OCI-LY3 (cell line): ENCODE measurements around the gene ZNRF2.

Experiments used
- H2AFZ ChIP-seq: fragments of 200-600, 300-600 bp; shearing (Covaris generic); 2 replicates; pipeline ENCODE4 v1.6.0; 2014; ENCODE audit warnings: antibody characterized with exemption, low read depth, low read length
- H3K27ac ChIP-seq: fragments of 200-600, 300-600 bp; sonication (generic); 2 replicates; pipeline ENCODE4 v1.5.1; 2014; ENCODE audit warnings: mild to moderate bottlenecking, low read length, moderate library complexity, mixed read lengths
- H3K27me3 ChIP-seq: fragments of 200-600, 300-600 bp; sonication (generic); 2 replicates; pipeline ENCODE4 v1.6.1; 2014; ENCODE audit warnings: low read depth, low read length, mixed read lengths
- H3K36me3 ChIP-seq: fragments of 200-600, 300-600 bp; sonication (generic); replicated peaks from 2 replicates; pipeline ENCODE3; 2014; ENCODE audit warnings: low read depth, low read length, mixed read lengths
- H3K4me1 ChIP-seq: fragments of 300-600, 200-600 bp; sonication (generic); 2 replicates; pipeline ENCODE4 v1.6.1; 2014; ENCODE audit warnings: low read length, mixed read lengths
- H3K4me2 ChIP-seq: fragments of 200-600, 300-600 bp; sonication (generic); 2 replicates; pipeline ENCODE4 v1.6.1; 2014; ENCODE audit warnings: low read length, mixed read lengths
- H3K4me3 ChIP-seq: fragments of 300-600, 200-600 bp; sonication (generic); 2 replicates; pipeline ENCODE4 v1.5.1; 2014; ENCODE audit warnings: antibody characterized with exemption, mild to moderate bottlenecking, low read length, moderate library complexity
- H3K79me2 ChIP-seq: fragments of 300-600, 200-600 bp; shearing (Covaris generic); 2 replicates; pipeline ENCODE4 v1.6.1; 2014; ENCODE audit warnings: mild to moderate bottlenecking, low read length, mixed read lengths
- H3K9ac ChIP-seq: fragments of 300-600, 200-600 bp; shearing (Covaris generic); 2 replicates; pipeline ENCODE4 v1.6.0; 2014; ENCODE audit warnings: mild to moderate bottlenecking, low read length, moderate library complexity
- H3K9me3 ChIP-seq: fragments of 200-600, 300-600 bp; shearing (Covaris generic); 2 replicates; pipeline ENCODE4 v1.6.1; 2014; ENCODE audit warnings: low read length, mixed read lengths; ENCODE audit not compliant: insufficient read depth
- H4K20me1 ChIP-seq: fragments of 200-600, 300-600 bp; sonication (generic); 2 replicates; pipeline ENCODE4 v1.6.1; 2016; ENCODE audit warnings: low read length, mixed read lengths; ENCODE audit not compliant: insufficient read depth
- EZH2phosphoT487 ChIP-seq: fragments of 200-600 bp; shearing (Covaris generic); IDR thresholded peaks from 2 replicates; pipeline ENCODE4 v1.6.1; 2018; ENCODE audit warnings: antibody characterized with exemption, mixed run types, low read depth
- TF ChIP-seq, protein P1 (sequence below): fragments of 200-600, 300-600 bp; sonication (generic); IDR thresholded peaks from 2 replicates; pipeline ENCODE4 v1.5.1; 2014; ENCODE audit warnings: antibody characterized with exemption, low read length, low read depth

The ZNRF2 gene

DNA sequence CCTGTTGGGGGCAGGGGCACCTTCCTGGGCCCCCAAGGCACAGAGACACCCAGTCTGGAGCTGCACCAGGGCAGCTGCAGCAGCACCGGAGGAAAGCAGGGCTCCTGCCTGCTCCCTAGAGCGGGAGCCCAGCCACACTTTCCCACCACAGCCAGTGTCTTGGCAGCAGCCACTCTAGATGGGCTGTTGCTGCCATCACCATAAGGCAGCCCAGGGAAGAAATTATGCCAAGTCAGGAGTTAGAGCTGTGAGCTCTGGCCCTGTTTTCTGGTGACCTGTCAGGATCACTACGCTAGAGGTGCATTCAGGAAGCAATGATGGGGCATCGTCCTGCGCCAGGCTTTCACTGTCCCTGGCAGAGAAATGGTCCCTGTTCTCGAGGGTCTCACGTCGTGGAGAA, 38.0 kb upstream of the ZNRF2 start:
- TF ChIP-seq, protein P1, sequence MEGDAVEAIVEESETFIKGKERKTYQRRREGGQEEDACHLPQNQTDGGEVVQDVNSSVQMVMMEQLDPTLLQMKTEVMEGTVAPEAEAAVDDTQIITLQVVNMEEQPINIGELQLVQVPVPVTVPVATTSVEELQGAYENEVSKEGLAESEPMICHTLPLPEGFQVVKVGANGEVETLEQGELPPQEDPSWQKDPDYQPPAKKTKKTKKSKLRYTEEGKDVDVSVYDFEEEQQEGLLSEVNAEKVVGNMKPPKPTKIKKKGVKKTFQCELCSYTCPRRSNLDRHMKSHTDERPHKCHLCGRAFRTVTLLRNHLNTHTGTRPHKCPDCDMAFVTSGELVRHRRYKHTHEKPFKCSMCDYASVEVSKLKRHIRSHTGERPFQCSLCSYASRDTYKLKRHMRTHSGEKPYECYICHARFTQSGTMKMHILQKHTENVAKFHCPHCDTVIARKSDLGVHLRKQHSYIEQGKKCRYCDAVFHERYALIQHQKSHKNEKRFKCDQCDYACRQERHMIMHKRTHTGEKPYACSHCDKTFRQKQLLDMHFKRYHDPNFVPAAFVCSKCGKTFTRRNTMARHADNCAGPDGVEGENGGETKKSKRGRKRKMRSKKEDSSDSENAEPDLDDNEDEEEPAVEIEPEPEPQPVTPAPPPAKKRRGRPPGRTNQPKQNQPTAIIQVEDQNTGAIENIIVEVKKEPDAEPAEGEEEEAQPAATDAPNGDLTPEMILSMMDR, result no peak
- no peak for TF ChIP-seq EZH2phosphoT487
- no peaks in the 10 kb centered on the region for H4K20me1 ChIP-seq
- no peak overlapping the region for H3K27ac ChIP-seq
- H3K27me3 ChIP-seq, result no peaks in the 10 kb centered on the region
- H2AFZ ChIP-seq, result no peak overlapping the region
- no peak overlapping the region for H3K9ac ChIP-seq
- H3K4me1 ChIP-seq, result peaks cover 14% of the 10 kb centered on the region
- H3K9me3 ChIP-seq, result 0 out of 2 replicates have a peak, but pooled peaks cover 4% of the 10 kb centered on the region
- H3K4me3 ChIP-seq, result no peak overlapping the region
- no peak overlapping the region for H3K4me2 ChIP-seq
- no peaks in the 10 kb centered on the region for H3K36me3 ChIP-seq
- H3K79me2 ChIP-seq, result no peaks in the 10 kb centered on the region

DNA sequence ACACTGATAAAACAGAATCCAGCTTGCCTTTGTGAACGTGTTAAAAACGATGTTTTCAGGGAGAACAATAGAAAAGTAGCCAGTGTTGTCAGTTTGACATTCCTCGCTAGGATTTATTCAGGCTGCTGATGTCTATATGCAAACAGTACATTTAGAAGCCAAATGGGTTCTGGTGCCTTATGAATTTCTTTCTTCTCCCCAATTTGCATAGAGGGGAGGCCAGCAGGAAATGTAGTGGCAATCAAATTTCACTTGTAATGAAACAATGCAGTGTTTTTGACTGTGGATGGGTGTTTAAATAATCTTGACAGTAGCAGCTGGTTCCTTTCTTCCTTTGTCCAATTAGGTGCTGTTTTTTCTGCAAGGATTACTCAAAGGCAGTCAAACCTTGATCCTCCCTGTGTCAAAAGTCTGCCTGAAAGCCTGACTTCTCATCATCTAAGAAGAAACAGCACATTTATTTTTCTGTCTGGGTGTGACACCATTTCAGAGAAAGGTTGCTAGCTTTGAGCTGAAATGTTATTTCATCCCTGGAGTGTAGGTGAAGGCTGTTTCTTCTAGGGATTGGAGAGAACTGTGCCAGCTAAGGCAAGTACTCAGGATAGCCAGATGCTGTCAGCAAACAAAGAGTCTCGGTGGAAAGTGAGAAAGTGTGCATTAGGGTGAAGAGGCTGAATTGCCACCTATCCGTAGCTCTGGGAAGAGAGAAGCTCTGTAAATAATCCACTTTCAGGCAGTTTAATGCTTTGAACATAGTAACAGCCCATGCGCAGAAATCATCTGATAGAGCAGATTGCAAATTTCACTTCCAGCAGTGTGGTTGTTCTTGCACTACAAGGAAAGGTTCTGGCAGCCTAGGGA, 36.6 kb upstream of the ZNRF2 start:
- no peaks in the 10 kb centered on the region for H3K36me3 ChIP-seq
- no peak overlapping the region for H3K4me2 ChIP-seq
- no peak overlapping the region for H2AFZ ChIP-seq
- H3K9me3 ChIP-seq, result 0 out of 2 replicates have a peak, but pooled peaks cover 4% of the 10 kb centered on the region
- no peaks in the 10 kb centered on the region for H4K20me1 ChIP-seq
- no peak for TF ChIP-seq EZH2phosphoT487
- TF ChIP-seq, protein P1, result no peak
- peaks cover 14% of the 10 kb centered on the region for H3K4me1 ChIP-seq
- no peaks in the 10 kb centered on the region for H3K79me2 ChIP-seq
- no peaks in the 10 kb centered on the region for H3K27me3 ChIP-seq
- H3K4me3 ChIP-seq, result no peak overlapping the region
- no peak overlapping the region for H3K9ac ChIP-seq
- H3K27ac ChIP-seq, result no peak overlapping the region

DNA sequence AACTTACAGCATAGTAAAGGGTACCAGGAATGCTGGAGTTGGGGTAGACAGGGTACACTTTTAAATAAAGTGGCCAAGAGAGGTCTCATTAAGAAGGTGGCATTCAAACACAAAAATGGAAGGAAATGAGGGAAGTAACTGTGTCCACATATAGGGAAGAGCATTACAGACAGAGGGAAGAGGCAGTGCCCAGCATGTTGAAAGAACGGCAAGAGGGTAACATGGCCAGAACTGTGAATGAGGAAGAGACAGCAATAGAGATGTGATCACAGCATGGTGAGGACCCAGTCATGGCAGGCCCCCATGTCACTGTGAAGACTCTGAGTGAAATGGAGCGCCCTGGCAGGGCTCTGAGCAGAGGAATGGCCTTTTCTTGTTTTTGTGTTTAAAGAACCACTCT, 35.1 kb upstream of the ZNRF2 start:
- no peaks in the 10 kb centered on the region for H3K36me3 ChIP-seq
- H3K4me1 ChIP-seq, result peaks cover 11% of the 10 kb centered on the region
- no peak overlapping the region for H3K4me3 ChIP-seq
- no peak overlapping the region for H2AFZ ChIP-seq
- 0 out of 2 replicates have a peak, but pooled peaks cover 4% of the 10 kb centered on the region for H3K9me3 ChIP-seq
- no peak overlapping the region for H3K27ac ChIP-seq
- no peaks in the 10 kb centered on the region for H4K20me1 ChIP-seq
- TF ChIP-seq, protein P1, result no peak
- no peak for TF ChIP-seq EZH2phosphoT487
- no peaks in the 10 kb centered on the region for H3K79me2 ChIP-seq
- H3K4me2 ChIP-seq, result no peak overlapping the region
- H3K27me3 ChIP-seq, result no peaks in the 10 kb centered on the region
- H3K9ac ChIP-seq, result no peak overlapping the region

DNA sequence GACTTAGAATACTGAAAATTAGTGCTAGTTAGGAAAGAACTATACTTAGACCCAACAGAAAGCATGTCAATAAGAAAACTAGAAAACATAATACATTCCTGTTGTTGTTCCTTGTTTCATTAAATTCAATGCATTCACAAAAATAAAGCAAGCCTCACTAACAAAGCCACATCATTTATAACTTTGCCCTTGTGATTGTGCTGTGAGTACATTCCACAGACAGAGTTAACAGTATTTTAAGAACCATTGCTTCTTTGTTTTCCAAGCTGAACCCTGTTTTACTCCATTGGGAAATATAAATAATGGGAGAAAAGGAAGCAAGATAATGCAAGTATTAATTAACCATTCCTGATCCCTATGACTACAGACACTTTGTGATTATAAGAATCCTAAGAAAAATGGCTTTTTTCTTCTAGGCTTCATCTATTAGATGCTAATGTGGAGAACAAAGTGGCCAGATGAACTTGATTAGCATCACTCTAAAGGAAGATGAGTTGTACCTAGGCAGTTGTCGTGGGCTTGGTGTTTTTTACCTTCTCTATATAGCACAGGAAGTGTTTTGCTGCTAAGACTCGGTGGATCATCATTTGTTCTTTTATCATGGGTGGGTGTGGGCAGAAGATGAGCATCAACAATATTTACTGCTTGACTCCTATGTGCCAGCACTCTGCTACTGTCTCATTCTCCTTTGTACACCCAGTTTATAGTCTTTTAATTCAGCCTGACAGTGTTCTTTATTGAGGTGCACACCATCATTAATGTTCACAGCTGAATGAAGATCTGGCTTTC, 34.2 kb upstream of the ZNRF2 start:
- no peaks in the 10 kb centered on the region for H4K20me1 ChIP-seq
- H3K4me3 ChIP-seq, result no peak overlapping the region
- no peak overlapping the region for H3K9ac ChIP-seq
- no peaks in the 10 kb centered on the region for H3K9me3 ChIP-seq
- peaks cover 10% of the 10 kb centered on the region for H3K4me1 ChIP-seq
- H3K79me2 ChIP-seq, result no peaks in the 10 kb centered on the region
- no peaks in the 10 kb centered on the region for H3K36me3 ChIP-seq
- H3K27me3 ChIP-seq, result no peaks in the 10 kb centered on the region
- no peak overlapping the region for H2AFZ ChIP-seq
- no peak overlapping the region for H3K27ac ChIP-seq
- no peak overlapping the region for H3K4me2 ChIP-seq
- no peak for TF ChIP-seq EZH2phosphoT487
- TF ChIP-seq, protein P1, result no peak
